Calu3 (cell line): ENCODE results near the gene MGAT4C. TPM values are rescaled to one million over a fixed set of nuclear protein-coding genes. Genes with fewer than 3 reads are reported as not detected.
"Not testable (repeated sequence)": the region's sequence is repeated elsewhere in the genome, so short reads cannot be mapped to it uniquely, and the experiment has no call there.

Source experiments
- BruUV-seq: library from RNA; stranded (reverse); fragments of 400-500 nt; replicated peaks from 2 replicates; lab custom pipeline; 2021; lab: Mats Ljungman, UMichigan
- CTCF ChIA-PET: fragments of 300-600 bp; sonication (Branson Sonifier 250); formaldehyde crosslinking; loops from one replicate; lab custom pipeline; 2022; ENCODE audit warnings: antibody characterized with exemption; lab: Charles Lee
- DNase-seq: peaks from one replicate; pipeline ENCODE4 v3.0.0; 2022
- H3K27ac Mint-ChIP-seq: one replicate; pipeline ENCODE4 v1.8.0; 2022; ENCODE audit warnings: mixed read lengths; ENCODE audit not compliant: unreplicated experiment
- H3K27me3 Mint-ChIP-seq: one replicate; pipeline ENCODE4 v1.8.0; 2022; ENCODE audit warnings: mixed read lengths; ENCODE audit not compliant: unreplicated experiment
- H3K36me3 Mint-ChIP-seq: one replicate; pipeline ENCODE4 v1.8.0; 2022; ENCODE audit warnings: mild to moderate bottlenecking, moderate library complexity, mixed read lengths; ENCODE audit not compliant: insufficient read depth, unreplicated experiment
- H3K4me1 Mint-ChIP-seq: one replicate; pipeline ENCODE4 v1.8.0; 2022; ENCODE audit warnings: mild to moderate bottlenecking, low read depth, mixed read lengths; ENCODE audit not compliant: unreplicated experiment
- H3K4me3 Mint-ChIP-seq: one replicate; pipeline ENCODE4 v1.8.0; 2022; ENCODE audit warnings: mild to moderate bottlenecking, low read depth, moderate library complexity, mixed read lengths; ENCODE audit not compliant: unreplicated experiment
- H3K9me3 Mint-ChIP-seq: one replicate; pipeline ENCODE4 v1.8.0; 2022; ENCODE audit warnings: low read depth, mixed read lengths; ENCODE audit not compliant: unreplicated experiment
- intact Hi-C: fragments of 100-400 bp; cut with micrococcal nuclease; formaldehyde crosslinking; loops from one replicate; pipeline ENCODE4 v1.10.0; 2022; ENCODE audit not compliant: unreplicated experiment
- total RNA-seq: library from RNA; stranded (reverse); gene quantifications from 2 replicates; pipeline ENCODE4 v1.2.3, GENCODE V29; 2022
- TF ChIP-seq, protein P1 (sequence below): fragments of 200-600 bp; IDR thresholded peaks from one replicate; pipeline ENCODE4 v1.8.0; 2022; ENCODE audit warnings: antibody characterized with exemption; ENCODE audit not compliant: unreplicated experiment

The MGAT4C gene
- total RNA-seq, 1 experiment from 2014 or later = not detected

DNA sequence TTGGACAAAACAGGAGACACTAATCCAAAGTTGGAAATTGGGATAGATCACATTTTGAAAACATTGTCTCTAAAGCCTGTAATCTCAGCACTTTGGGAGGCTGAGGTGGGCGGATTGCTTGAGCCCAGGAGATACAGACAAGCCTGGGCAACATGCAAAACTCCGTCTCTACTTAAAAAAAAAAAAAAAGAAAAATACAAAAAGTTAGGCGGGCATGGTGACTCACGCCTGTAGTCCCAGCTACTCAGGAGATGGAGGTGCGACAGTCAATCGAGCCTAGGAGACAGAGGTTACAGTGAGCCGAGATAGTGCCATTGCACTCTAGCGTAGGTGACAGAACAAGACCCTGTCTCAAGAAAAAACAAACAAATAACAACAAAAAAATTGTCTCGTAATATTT lies 152.1 kb downstream of the MGAT4C start:
- no peak overlapping the region for H3K4me3 Mint-ChIP-seq
- no peaks in the 10 kb centered on the region for H3K27me3 Mint-ChIP-seq
- TF ChIP-seq, protein P1, sequence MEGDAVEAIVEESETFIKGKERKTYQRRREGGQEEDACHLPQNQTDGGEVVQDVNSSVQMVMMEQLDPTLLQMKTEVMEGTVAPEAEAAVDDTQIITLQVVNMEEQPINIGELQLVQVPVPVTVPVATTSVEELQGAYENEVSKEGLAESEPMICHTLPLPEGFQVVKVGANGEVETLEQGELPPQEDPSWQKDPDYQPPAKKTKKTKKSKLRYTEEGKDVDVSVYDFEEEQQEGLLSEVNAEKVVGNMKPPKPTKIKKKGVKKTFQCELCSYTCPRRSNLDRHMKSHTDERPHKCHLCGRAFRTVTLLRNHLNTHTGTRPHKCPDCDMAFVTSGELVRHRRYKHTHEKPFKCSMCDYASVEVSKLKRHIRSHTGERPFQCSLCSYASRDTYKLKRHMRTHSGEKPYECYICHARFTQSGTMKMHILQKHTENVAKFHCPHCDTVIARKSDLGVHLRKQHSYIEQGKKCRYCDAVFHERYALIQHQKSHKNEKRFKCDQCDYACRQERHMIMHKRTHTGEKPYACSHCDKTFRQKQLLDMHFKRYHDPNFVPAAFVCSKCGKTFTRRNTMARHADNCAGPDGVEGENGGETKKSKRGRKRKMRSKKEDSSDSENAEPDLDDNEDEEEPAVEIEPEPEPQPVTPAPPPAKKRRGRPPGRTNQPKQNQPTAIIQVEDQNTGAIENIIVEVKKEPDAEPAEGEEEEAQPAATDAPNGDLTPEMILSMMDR = no peak
- no peak for DNase-seq
- no peaks in the 10 kb centered on the region for H3K9me3 Mint-ChIP-seq
- BruUV-seq = no TSS peak
- CTCF ChIA-PET = no interaction called here
- no peaks in the 10 kb centered on the region for H3K4me1 Mint-ChIP-seq
- no peaks in the 10 kb centered on the region for H3K36me3 Mint-ChIP-seq
- intact Hi-C loops = no loop called here
- H3K27ac Mint-ChIP-seq = no peak overlapping the region

DNA sequence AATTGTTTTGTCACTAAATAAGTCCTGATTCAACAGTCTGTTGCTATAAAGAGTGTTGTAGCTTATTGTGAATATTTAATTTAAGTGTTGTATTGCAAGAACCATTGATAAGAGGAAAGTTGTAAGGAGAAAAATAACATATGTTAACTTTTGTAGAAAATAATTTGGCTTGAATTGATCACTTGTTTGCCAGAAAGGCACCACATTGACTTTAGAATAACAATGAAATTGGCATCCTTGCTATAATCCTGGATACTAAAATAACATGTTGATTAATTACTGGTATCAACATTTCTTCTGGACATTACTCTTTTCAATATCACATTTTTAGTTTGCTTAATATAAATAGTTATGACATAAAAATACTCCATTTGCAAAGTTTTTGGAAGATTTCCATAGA lies 159.0 kb downstream of the MGAT4C start:
- no TSS peak for BruUV-seq
- no peaks in the 10 kb centered on the region for H3K9me3 Mint-ChIP-seq
- no peak for DNase-seq
- no peaks in the 10 kb centered on the region for H3K4me1 Mint-ChIP-seq
- intact Hi-C loops = no loop called here
- TF ChIP-seq, protein P1 = no peak
- no peaks in the 10 kb centered on the region for H3K36me3 Mint-ChIP-seq
- CTCF ChIA-PET = no interaction called here
- H3K27ac Mint-ChIP-seq = no peak overlapping the region
- H3K27me3 Mint-ChIP-seq = no peaks in the 10 kb centered on the region
- H3K4me3 Mint-ChIP-seq = no peak overlapping the region

DNA sequence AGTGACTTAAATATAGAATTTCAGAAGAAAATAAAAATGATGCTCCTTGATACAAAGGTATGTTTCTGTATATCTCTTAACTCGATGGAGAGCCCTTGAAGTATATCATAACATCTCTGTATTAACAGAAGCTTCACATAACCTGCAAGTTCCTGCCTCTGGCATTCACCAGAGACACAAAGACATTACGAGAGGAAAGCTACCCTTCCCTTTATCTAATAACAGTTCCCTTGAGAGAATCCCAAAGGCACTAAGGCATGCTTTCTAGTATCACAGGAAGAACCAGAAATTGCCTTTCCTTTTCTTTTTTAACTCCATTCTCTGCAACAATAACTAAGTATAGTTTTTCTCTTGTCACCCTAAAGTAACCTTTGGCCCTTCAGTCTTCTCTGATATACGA lies 164.5 kb downstream of the MGAT4C start:
- TF ChIP-seq, protein P1 = no peak
- intact Hi-C loops = no loop called here
- DNase-seq = no peak
- Mint-ChIP-seq H3K27ac (no peak overlapping the region), H3K36me3 (no peaks in the 10 kb centered on the region), H3K9me3 (no peaks in the 10 kb centered on the region), H3K27me3 (no peaks in the 10 kb centered on the region), H3K4me3 (no peak overlapping the region), H3K4me1 (no peaks in the 10 kb centered on the region)
- no TSS peak for BruUV-seq
- CTCF ChIA-PET = no interaction called here

DNA sequence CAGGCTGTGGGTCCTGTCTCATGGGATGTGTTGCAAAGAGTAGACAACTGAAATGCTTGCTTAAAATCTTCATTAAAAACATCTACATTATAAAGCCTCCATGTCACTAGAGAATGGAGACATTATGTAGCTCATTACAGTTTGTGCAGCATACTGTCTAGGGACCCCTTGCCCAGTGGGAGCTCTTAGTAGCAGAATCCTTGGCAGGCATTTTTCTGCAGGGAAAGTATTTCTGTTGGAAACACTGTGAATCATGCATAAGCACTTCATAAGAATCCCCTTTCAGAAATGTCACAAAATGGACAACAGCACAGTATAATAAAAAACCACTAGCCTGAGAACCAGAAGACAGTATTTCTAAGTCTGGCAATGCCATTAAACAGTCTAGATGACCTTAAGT lies 174.3 kb downstream of the MGAT4C start:
- H3K4me1 Mint-ChIP-seq = no peaks in the 10 kb centered on the region
- no peak overlapping the region for H3K27ac Mint-ChIP-seq
- DNase-seq = no peak
- no peaks in the 10 kb centered on the region for H3K36me3 Mint-ChIP-seq
- intact Hi-C loops = no loop called here
- CTCF ChIA-PET = no interaction called here
- no peaks in the 10 kb centered on the region for H3K27me3 Mint-ChIP-seq
- TF ChIP-seq, protein P1 = no peak
- BruUV-seq = no TSS peak
- H3K9me3 Mint-ChIP-seq = peaks cover 2% of the 10 kb centered on the region
- no peak overlapping the region for H3K4me3 Mint-ChIP-seq

DNA sequence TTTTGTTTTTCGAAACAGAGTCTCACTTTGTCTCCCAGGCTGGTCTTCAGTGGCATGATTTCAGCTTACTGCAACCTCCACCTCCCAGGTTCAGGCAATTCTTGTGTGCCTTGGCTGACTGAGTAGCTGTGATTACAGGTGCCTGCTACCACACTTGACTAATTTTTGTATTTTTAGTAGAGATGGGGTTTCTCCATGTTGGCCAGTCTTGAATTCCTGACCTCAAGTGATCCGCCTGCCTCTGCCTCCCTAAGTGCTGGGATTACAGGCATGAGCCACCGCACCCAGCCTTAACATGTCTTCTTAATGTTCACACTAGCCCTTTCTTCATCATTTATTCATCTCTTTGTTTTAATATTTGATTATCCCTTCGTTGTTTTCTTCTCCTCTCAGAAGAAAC lies 197.1 kb downstream of the MGAT4C start:
- CTCF ChIA-PET, H3K4me1 Mint-ChIP-seq, intact Hi-C loops, H3K4me3 Mint-ChIP-seq, H3K9me3 Mint-ChIP-seq, H3K27me3 Mint-ChIP-seq, H3K36me3 Mint-ChIP-seq, DNase-seq, BruUV-seq, H3K27ac Mint-ChIP-seq: not testable (repeated sequence)
